Measurements from ENCODE around the gene ALOX5.

Gene ALOX5

GRCh38 chr10:45375101-45375500, 1.1 kb downstream of the ALOX5 start:
- no peak overlapping the region for H3K27ac ChIP-seq (ENCODE audit: low read depth, low read length)
- H3K4me3 ChIP-seq (ENCODE audit: low read length), result no peak overlapping the region
- H3K27me3 ChIP-seq (ENCODE audit: insufficient read depth, low read length), result peaks cover 61% of the 10 kb centered on the region
- H3K9ac ChIP-seq (ENCODE audit: low read depth, low read length), result no peak overlapping the region
- H3K4me1 ChIP-seq (ENCODE audit: insufficient read depth, low read length), result 0 out of 2 replicates have a peak, but pooled peaks cover 6% of the 10 kb centered on the region
- no peaks in the 10 kb centered on the region for H3K36me3 ChIP-seq (ENCODE audit: insufficient read depth, low read length)
- no peaks in the 10 kb centered on the region for H3K9me3 ChIP-seq (ENCODE audit: insufficient read depth, low read depth, low read length)
- 88% methylated on average over 8 of the region's 8 CpGs for WGBS

GRCh38 chr10:45375716-45376231, 1.8 kb downstream of the ALOX5 start:
- Histone ChIP-seq H3K36me3 (ENCODE audit: insufficient read depth, low read length) (no peaks in the 10 kb centered on the region), H3K4me1 (ENCODE audit: insufficient read depth, low read length) (0 out of 2 replicates have a peak, but pooled peaks cover 6% of the 10 kb centered on the region), H3K9ac (ENCODE audit: low read depth, low read length) (no peak overlapping the region), H3K27ac (ENCODE audit: low read depth, low read length) (no peak overlapping the region), H3K9me3 (ENCODE audit: insufficient read depth, low read depth, low read length) (no peaks in the 10 kb centered on the region), H3K4me3 (ENCODE audit: low read length) (no peak overlapping the region), H3K27me3 (ENCODE audit: insufficient read depth, low read length) (peaks cover 55% of the 10 kb centered on the region)
- 83% methylated on average over 12 of the region's 12 CpGs for WGBS

- no peaks in the 10 kb centered on the region for H3K9me3 ChIP-seq (ENCODE audit: insufficient read depth, low read depth, low read length)
- no peak overlapping the region for H3K4me3 ChIP-seq (ENCODE audit: low read length)
- peaks cover 49% of the 10 kb centered on the region for H3K27me3 ChIP-seq (ENCODE audit: insufficient read depth, low read length)
- 94% methylated on average over 1 of the region's 2 CpGs for WGBS
- H3K27ac ChIP-seq (ENCODE audit: low read depth, low read length), result no peak overlapping the region
- H3K36me3 ChIP-seq (ENCODE audit: insufficient read depth, low read length), result no peaks in the 10 kb centered on the region
- H3K9ac ChIP-seq (ENCODE audit: low read depth, low read length), result no peak overlapping the region
- 0 out of 2 replicates have a peak, but pooled peaks cover 6% of the 10 kb centered on the region for H3K4me1 ChIP-seq (ENCODE audit: insufficient read depth, low read length)
Observed at GRCh38 chr10:45376371-45376801, 2.4 kb downstream of the ALOX5 start.

DNA sequence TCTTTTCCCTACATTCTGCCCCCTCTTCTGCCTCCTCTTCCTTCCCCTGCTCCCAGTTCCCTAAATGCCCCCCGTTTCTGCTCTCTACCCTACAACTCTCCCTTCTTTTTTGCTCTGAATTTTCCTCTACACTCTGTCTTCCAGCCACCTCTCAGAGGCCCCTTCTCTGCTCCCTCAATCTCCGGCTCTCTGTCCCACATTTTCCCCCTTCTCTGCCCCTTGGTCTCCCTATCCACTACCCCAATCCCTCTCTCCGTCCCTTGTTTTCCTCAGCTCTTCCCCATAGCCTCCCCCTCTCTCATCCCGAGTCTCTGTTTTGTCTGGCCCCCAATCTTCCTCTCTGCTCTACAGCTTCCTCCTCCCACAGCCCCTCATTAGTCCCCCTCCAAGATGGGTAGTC, 3.3 kb downstream of the ALOX5 start:
- Histone ChIP-seq H3K27me3 (ENCODE audit: insufficient read depth, low read length) (peaks cover 40% of the 10 kb centered on the region), H3K36me3 (ENCODE audit: insufficient read depth, low read length) (no peaks in the 10 kb centered on the region), H3K4me1 (ENCODE audit: insufficient read depth, low read length) (0 out of 2 replicates have a peak, but pooled peaks cover 6% of the 10 kb centered on the region), H3K9ac (ENCODE audit: low read depth, low read length) (no peak overlapping the region), H3K4me3 (ENCODE audit: low read length) (no peak overlapping the region), H3K27ac (ENCODE audit: low read depth, low read length) (no peak overlapping the region), H3K9me3 (ENCODE audit: insufficient read depth, low read depth, low read length) (no peaks in the 10 kb centered on the region)
- WGBS, result 87% methylated on average over 4 of the region's 4 CpGs

DNA sequence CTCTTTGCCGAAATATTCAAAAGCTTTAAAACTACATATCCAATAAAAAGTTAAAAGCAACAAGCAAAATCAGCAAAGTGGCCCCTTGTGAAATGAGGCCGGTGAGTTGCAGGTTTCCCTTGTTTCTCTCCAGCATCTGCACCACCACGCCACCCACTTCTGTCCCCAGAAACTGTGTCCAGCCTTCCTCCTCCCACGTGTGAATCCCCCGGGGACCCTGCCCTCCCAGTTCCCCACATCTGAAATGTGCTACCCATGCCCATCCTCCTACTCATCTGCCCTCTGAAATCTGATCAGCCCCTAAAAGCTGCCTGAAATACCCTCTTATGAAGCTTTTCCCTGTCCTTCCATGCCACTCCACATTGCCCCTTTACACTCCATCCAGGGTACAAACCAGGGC, 3.8 kb downstream of the ALOX5 start:
- no peak overlapping the region for H3K4me3 ChIP-seq (ENCODE audit: low read length)
- no peaks in the 10 kb centered on the region for H3K9me3 ChIP-seq (ENCODE audit: insufficient read depth, low read depth, low read length)
- H3K4me1 ChIP-seq (ENCODE audit: insufficient read depth, low read length), result 0 out of 2 replicates have a peak, but pooled peaks cover 6% of the 10 kb centered on the region
- H3K27me3 ChIP-seq (ENCODE audit: insufficient read depth, low read length), result peaks cover 35% of the 10 kb centered on the region
- H3K36me3 ChIP-seq (ENCODE audit: insufficient read depth, low read length), result no peaks in the 10 kb centered on the region
- H3K27ac ChIP-seq (ENCODE audit: low read depth, low read length), result no peak overlapping the region
- WGBS, result 87% methylated on average over 5 of the region's 5 CpGs
- no peak overlapping the region for H3K9ac ChIP-seq (ENCODE audit: low read depth, low read length)

GRCh38 chr10:45378914-45379726, 5.1 kb downstream of the ALOX5 start:
- no peak overlapping the region for H3K9ac ChIP-seq (ENCODE audit: low read depth, low read length)
- peaks cover 23% of the 10 kb centered on the region for H3K27me3 ChIP-seq (ENCODE audit: insufficient read depth, low read length)
- 94% methylated on average over 12 of the region's 12 CpGs for whole genome bisulfite sequencing
- 0 out of 2 replicates have a peak, but pooled peaks cover 6% of the 10 kb centered on the region for H3K4me1 ChIP-seq (ENCODE audit: insufficient read depth, low read length)
- H3K27ac ChIP-seq (ENCODE audit: low read depth, low read length), result no peak overlapping the region
- H3K4me3 ChIP-seq (ENCODE audit: low read length), result no peak overlapping the region
- no peaks in the 10 kb centered on the region for H3K36me3 ChIP-seq (ENCODE audit: insufficient read depth, low read length)
- H3K9me3 ChIP-seq (ENCODE audit: insufficient read depth, low read depth, low read length), result no peaks in the 10 kb centered on the region

GRCh38 chr10:45379891-45380540, 6.0 kb downstream of the ALOX5 start:
- 0 out of 2 replicates have a peak, but pooled peaks cover 6% of the 10 kb centered on the region for H3K4me1 ChIP-seq (ENCODE audit: insufficient read depth, low read length)
- 93% methylated on average over 14 of the region's 14 CpGs for WGBS
- no peak overlapping the region for H3K4me3 ChIP-seq (ENCODE audit: low read length)
- no peak overlapping the region for H3K9ac ChIP-seq (ENCODE audit: low read depth, low read length)
- H3K9me3 ChIP-seq (ENCODE audit: insufficient read depth, low read depth, low read length), result no peaks in the 10 kb centered on the region
- H3K27ac ChIP-seq (ENCODE audit: low read depth, low read length), result no peak overlapping the region
- H3K27me3 ChIP-seq (ENCODE audit: insufficient read depth, low read length), result peaks cover 14% of the 10 kb centered on the region
- H3K36me3 ChIP-seq (ENCODE audit: insufficient read depth, low read length), result no peaks in the 10 kb centered on the region

DNA sequence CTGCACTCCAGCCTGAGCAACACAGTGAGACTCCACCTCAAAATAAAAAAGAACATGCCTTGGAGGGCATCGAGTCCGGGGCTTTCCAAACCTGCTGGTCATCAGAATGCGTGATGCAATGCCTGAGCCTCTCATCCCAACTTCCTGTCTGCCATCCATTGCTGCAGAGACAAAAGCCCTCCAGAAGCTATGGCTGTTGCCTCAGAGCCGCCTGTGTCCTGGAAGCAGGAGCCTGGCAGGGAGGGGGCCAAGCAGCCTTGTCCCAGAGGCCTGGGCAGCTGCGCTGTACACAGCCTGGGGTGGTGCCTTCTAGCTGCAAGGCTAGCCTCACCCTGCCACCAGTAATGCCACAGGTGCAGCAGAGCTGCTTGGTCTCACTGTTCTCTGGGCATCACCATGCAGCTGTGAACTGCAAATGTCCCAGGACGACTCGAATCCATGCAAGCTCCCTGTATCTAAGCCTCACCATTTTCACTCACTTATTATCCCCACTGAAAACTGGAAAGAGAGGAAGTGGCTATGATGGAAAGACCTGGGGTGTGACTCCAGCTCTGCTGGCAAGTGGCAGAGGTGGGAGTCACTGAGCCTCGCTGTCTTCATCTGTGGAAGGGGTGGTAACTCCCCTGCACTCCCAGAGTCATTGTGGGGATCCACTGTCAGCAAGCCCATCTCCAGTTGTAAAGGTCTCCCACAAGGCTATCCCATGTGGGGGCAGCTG, 7.0 kb downstream of the ALOX5 start:
- no peak overlapping the region for H3K27ac ChIP-seq (ENCODE audit: low read depth, low read length)
- H3K9ac ChIP-seq (ENCODE audit: low read depth, low read length), result no peak overlapping the region
- no peaks in the 10 kb centered on the region for H3K36me3 ChIP-seq (ENCODE audit: insufficient read depth, low read length)
- H3K9me3 ChIP-seq (ENCODE audit: insufficient read depth, low read depth, low read length), result no peaks in the 10 kb centered on the region
- peaks cover 3% of the 10 kb centered on the region; the same call in 1 of the 2 replicates for H3K27me3 ChIP-seq (ENCODE audit: insufficient read depth, low read length)
- 0 out of 2 replicates have a peak, but pooled peaks cover 6% of the 10 kb centered on the region for H3K4me1 ChIP-seq (ENCODE audit: insufficient read depth, low read length)
- 93% methylated on average over 8 of the region's 8 CpGs for WGBS
- no peak overlapping the region for H3K4me3 ChIP-seq (ENCODE audit: low read length)

GRCh38 chr10:45382591-45382990, 8.6 kb downstream of the ALOX5 start:
- Histone ChIP-seq H3K36me3 (ENCODE audit: insufficient read depth, low read length) (no peaks in the 10 kb centered on the region), H3K4me1 (ENCODE audit: insufficient read depth, low read length) (no peaks in the 10 kb centered on the region), H3K9ac (ENCODE audit: low read depth, low read length) (no peak overlapping the region), H3K27ac (ENCODE audit: low read depth, low read length) (no peak overlapping the region), H3K9me3 (ENCODE audit: insufficient read depth, low read depth, low read length) (no peaks in the 10 kb centered on the region), H3K4me3 (ENCODE audit: low read length) (no peak overlapping the region), H3K27me3 (ENCODE audit: insufficient read depth, low read length) (no peaks in the 10 kb centered on the region)
- WGBS, result 92% methylated on average over 17 of the region's 17 CpGs

DNA sequence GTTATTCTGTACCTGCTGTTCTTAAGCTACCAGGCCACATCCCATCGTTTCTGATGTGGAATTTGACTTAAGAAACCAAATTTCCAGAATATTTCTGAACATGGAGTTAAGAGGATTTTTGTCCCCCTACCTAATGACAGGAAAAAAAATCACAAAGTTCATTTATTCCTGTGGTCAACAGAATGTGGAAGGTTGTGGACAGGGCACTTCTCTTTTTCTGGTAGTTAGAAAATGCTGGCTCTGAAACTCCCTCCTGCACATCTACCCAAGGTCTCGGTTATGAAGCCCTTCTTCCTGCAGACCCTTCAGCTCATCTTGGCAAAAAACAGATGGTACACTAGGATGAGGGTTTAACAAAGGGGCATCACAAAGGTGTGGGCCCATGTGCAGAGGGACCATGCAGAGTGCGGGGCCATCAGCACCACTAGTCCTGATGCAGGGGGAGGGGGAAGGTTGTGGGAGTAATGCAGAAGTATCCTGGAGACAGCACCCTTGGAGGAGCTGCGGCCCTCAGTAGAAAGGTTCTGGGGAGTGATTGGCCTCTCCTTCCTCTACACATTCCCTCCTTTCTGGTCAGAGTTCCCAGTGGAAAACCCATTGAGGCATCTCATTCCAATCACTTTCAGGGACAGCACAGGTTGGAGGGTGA, 9.8 kb downstream of the ALOX5 start:
- no peaks in the 10 kb centered on the region for H3K9me3 ChIP-seq (ENCODE audit: insufficient read depth, low read depth, low read length)
- H3K4me1 ChIP-seq (ENCODE audit: insufficient read depth, low read length), result no peaks in the 10 kb centered on the region
- no peak overlapping the region for H3K9ac ChIP-seq (ENCODE audit: low read depth, low read length)
- H3K27ac ChIP-seq (ENCODE audit: low read depth, low read length), result no peak overlapping the region
- no peaks in the 10 kb centered on the region for H3K27me3 ChIP-seq (ENCODE audit: insufficient read depth, low read length)
- no peaks in the 10 kb centered on the region for H3K36me3 ChIP-seq (ENCODE audit: insufficient read depth, low read length)
- H3K4me3 ChIP-seq (ENCODE audit: low read length), result no peak overlapping the region
- 92% methylated on average over 4 of the region's 4 CpGs for WGBS
